ENCODE measurements around the gene CACNA1I.

The CACNA1I gene

DNA sequence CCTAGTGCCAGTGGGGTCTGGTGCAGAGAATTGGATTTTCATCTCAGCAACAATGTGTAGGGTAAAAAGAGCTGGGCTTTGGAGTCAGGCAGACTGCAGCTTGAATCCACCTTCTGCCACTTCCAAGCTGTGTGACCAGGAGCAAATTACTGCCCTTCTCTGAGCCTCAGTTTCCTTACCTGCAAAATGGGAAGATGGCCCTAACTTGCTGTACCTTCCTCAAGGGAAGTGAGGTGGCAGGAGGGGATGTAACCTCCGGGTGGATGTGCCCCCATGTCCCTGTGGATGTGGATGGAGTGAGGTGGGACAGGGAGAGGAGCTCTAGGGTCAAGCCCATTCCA, 90.9 kb downstream of the CACNA1I start:
- H3K4me1 ChIP-seq (ENCODE audit: insufficient read depth, poor library complexity, severe bottlenecking) = no peaks in the 10 kb centered on the region
- H3K9me3 ChIP-seq (ENCODE audit: severe bottlenecking) = no peaks in the 10 kb centered on the region
- H3K27me3 ChIP-seq (ENCODE audit: insufficient read depth, poor library complexity, severe bottlenecking) = peaks cover 6% of the 10 kb centered on the region
- no peak for TF ChIP-seq CTCF (IDR thresholded peaks at IDR 0.05; ENCODE audit: poor library complexity, severe bottlenecking)
- H3K36me3 ChIP-seq (ENCODE audit: low read depth) = no peaks in the 10 kb centered on the region
- DNase-seq (ENCODE audit: low spot score) = no peak
- H3K4me3 ChIP-seq (ENCODE audit: severe bottlenecking) = peak overlapping the region; percentile 26
- H3K27ac ChIP-seq (ENCODE audit: poor library complexity, severe bottlenecking) = no peak overlapping the region
- no peak for ATAC-seq (ENCODE audit: low read depth)

DNA sequence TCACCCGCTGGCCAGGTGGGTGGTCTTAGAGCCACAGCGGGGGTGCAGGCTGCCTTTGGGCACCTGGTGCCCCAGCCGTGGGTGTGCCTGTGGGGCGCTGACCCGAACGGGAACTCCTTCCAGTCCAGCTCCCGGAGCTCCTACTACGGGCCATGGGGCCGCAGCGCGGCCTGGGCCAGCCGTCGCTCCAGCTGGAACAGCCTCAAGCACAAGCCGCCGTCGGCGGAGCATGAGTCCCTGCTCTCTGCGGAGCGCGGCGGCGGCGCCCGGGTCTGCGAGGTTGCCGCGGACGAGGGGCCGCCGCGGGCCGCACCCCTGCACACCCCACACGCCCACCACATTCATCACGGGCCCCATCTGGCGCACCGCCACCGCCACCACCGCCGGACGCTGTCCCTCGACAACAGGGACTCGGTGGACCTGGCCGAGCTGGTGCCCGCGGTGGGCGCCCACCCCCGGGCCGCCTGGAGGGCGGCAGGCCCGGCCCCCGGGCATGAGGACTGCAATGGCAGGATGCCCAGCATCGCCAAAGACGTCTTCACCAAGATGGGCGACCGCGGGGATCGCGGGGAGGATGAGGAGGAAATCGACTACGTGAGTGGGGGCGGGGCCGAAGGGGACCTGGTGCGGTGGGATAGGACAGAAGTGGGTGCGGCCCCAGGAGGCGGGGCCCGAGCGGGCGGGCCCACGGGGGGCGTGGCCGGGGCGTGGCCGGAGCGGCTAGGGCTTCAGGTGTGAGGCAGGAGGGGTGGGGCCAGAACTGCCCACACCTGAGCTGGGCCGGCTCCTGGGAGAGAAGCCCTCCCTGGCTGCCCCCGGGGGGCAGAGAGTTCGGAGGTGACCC, 91.5 kb downstream of the CACNA1I start:
- peak; percentile 85 for ATAC-seq (ENCODE audit: low read depth)
- peak overlapping the region; percentile 26 for H3K4me3 ChIP-seq (ENCODE audit: severe bottlenecking)
- H3K36me3 ChIP-seq (ENCODE audit: low read depth) = no peaks in the 10 kb centered on the region
- H3K27me3 ChIP-seq (ENCODE audit: insufficient read depth, poor library complexity, severe bottlenecking) = peaks cover 6% of the 10 kb centered on the region
- no peak for TF ChIP-seq CTCF (IDR thresholded peaks at IDR 0.05; ENCODE audit: poor library complexity, severe bottlenecking)
- DNase-seq (ENCODE audit: low spot score) = peak; percentile 82
- H3K27ac ChIP-seq (ENCODE audit: poor library complexity, severe bottlenecking) = no peak overlapping the region
- no peaks in the 10 kb centered on the region for H3K9me3 ChIP-seq (ENCODE audit: severe bottlenecking)
- no peaks in the 10 kb centered on the region for H3K4me1 ChIP-seq (ENCODE audit: insufficient read depth, poor library complexity, severe bottlenecking)

- Histone ChIP-seq H3K4me3 (ENCODE audit: severe bottlenecking) (peak overlapping the region; percentile 26), H3K27ac (ENCODE audit: poor library complexity, severe bottlenecking) (no peak overlapping the region), H3K9me3 (ENCODE audit: severe bottlenecking) (no peaks in the 10 kb centered on the region), H3K36me3 (ENCODE audit: low read depth) (no peaks in the 10 kb centered on the region), H3K4me1 (ENCODE audit: insufficient read depth, poor library complexity, severe bottlenecking) (no peaks in the 10 kb centered on the region), H3K27me3 (ENCODE audit: insufficient read depth, poor library complexity, severe bottlenecking) (peaks cover 6% of the 10 kb centered on the region)
- DNase-seq (ENCODE audit: low spot score) = no peak
- no peak for TF ChIP-seq CTCF (IDR thresholded peaks at IDR 0.05; ENCODE audit: poor library complexity, severe bottlenecking)
- ATAC-seq (ENCODE audit: low read depth) = no peak
Measured at GRCh38 chr22:39662686-39663052, 92.1 kb downstream of the CACNA1I start.

DNA sequence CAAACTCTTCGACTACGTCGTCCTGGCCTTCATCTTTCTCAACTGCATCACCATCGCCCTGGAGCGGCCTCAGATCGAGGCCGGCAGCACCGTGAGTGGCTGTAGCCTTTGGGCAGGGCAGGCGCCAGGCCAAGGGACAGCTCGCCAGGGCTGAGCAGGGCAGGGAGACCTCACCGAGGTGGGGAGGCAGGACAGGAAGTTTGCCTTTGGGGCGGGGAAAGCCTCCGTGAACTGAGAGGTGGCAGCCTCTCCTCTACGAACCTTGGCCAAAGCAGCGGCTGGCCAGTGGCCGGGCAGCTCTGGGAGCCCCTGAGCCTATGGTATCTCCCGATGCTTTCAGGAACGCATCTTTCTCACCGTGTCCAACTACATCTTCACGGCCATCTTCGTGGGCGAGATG, 93.2 kb downstream of the CACNA1I start:
- DNase-seq (ENCODE audit: low spot score) (no peak), ATAC-seq (ENCODE audit: low read depth) (no peak)
- Histone ChIP-seq H3K27me3 (ENCODE audit: insufficient read depth, poor library complexity, severe bottlenecking) (peaks cover 6% of the 10 kb centered on the region), H3K36me3 (ENCODE audit: low read depth) (no peaks in the 10 kb centered on the region), H3K4me3 (ENCODE audit: severe bottlenecking) (no peak overlapping the region), H3K9me3 (ENCODE audit: severe bottlenecking) (no peaks in the 10 kb centered on the region), H3K27ac (ENCODE audit: poor library complexity, severe bottlenecking) (no peak overlapping the region), H3K4me1 (ENCODE audit: insufficient read depth, poor library complexity, severe bottlenecking) (no peaks in the 10 kb centered on the region)
- TF ChIP-seq CTCF (IDR thresholded peaks at IDR 0.05; ENCODE audit: poor library complexity, severe bottlenecking) = no peak

GRCh38 chr22:39664485-39665200, 94.1 kb downstream of the CACNA1I start:
- no peak overlapping the region for H3K4me3 ChIP-seq (ENCODE audit: severe bottlenecking)
- DNase-seq (ENCODE audit: low spot score) = no peak
- ATAC-seq (ENCODE audit: low read depth) = no peak

More at GRCh38 chr22:39664485-39665200, 94.1 kb downstream of the CACNA1I start:
- Histone ChIP-seq H3K36me3 (ENCODE audit: low read depth) (no peaks in the 10 kb centered on the region), H3K9me3 (ENCODE audit: severe bottlenecking) (no peaks in the 10 kb centered on the region), H3K27me3 (ENCODE audit: insufficient read depth, poor library complexity, severe bottlenecking) (peaks cover 6% of the 10 kb centered on the region), H3K4me1 (ENCODE audit: insufficient read depth, poor library complexity, severe bottlenecking) (no peaks in the 10 kb centered on the region), H3K27ac (ENCODE audit: poor library complexity, severe bottlenecking) (no peak overlapping the region)
- TF ChIP-seq CTCF (IDR thresholded peaks at IDR 0.05; ENCODE audit: poor library complexity, severe bottlenecking) = no peak

Measured in RWPE2 (cell line).